HG03575 (cell line): ENCODE results near the gene KIFAP3.

Experiments
- ATAC-seq: cut with Tn5 transposase; IDR thresholded peaks from one replicate; pipeline ENCODE4 v1.9.1; 2021; ENCODE audit not compliant: unreplicated experiment, insufficient number of reproducible peaks, low FRiP score; ENCODE audit errors: extremely low read depth

KIFAP3 gene

GRCh38 chr1:170001266-170001665 is 73.2 kb downstream of the KIFAP3 start:
- no peak for ATAC-seq

- no peak for ATAC-seq
Observed at GRCh38 chr1:169999761-170000160, 74.7 kb downstream of the KIFAP3 start.

- no peak for ATAC-seq
Observed at GRCh38 chr1:169999331-169999741, 75.2 kb downstream of the KIFAP3 start.

GRCh38 chr1:169995993-169996392 is 78.5 kb downstream of the KIFAP3 start:
- no peak for ATAC-seq

- no peak for ATAC-seq
Observed at GRCh38 chr1:169989246-169989645, 85.2 kb downstream of the KIFAP3 start.

- ATAC-seq = no peak
Observed at GRCh38 chr1:169985757-169986156, 88.7 kb downstream of the KIFAP3 start.

- ATAC-seq = no peak
Observed at GRCh38 chr1:169974067-169974466, 100.4 kb downstream of the KIFAP3 start.

- no peak for ATAC-seq
Observed at GRCh38 chr1:169970114-169970513, 104.4 kb downstream of the KIFAP3 start.

- no peak for ATAC-seq
Observed at GRCh38 chr1:169968174-169968573, 106.3 kb downstream of the KIFAP3 start.

GRCh38 chr1:169964206-169964605 is 110.3 kb downstream of the KIFAP3 start:
- no peak for ATAC-seq

GRCh38 chr1:169959686-169960085 is 114.8 kb downstream of the KIFAP3 start:
- ATAC-seq = no peak

- ATAC-seq = no peak
Observed at GRCh38 chr1:169958987-169959386, 115.5 kb downstream of the KIFAP3 start.

GRCh38 chr1:169957884-169958283 is 116.6 kb downstream of the KIFAP3 start:
- ATAC-seq = no peak

- ATAC-seq = no peak
Observed at GRCh38 chr1:169951108-169951507, 123.4 kb downstream of the KIFAP3 start.

GRCh38 chr1:169949139-169949538 is 125.4 kb downstream of the KIFAP3 start:
- no peak for ATAC-seq

- ATAC-seq = no peak
Observed at GRCh38 chr1:169946206-169946605, 128.3 kb downstream of the KIFAP3 start.

GRCh38 chr1:169945181-169945580 is 129.3 kb downstream of the KIFAP3 start:
- no peak for ATAC-seq

- no peak for ATAC-seq
Observed at GRCh38 chr1:169944621-169945020, 129.9 kb downstream of the KIFAP3 start.

- ATAC-seq = no peak
Observed at GRCh38 chr1:169943963-169944526, 130.4 kb downstream of the KIFAP3 start.

- ATAC-seq = no peak
Observed at GRCh38 chr1:169941982-169942830, 132.3 kb downstream of the KIFAP3 start.
